Measurements from ENCODE around the gene JUND.

Gene JUND

GRCh38 chr19:18274781-18275356, 6.6 kb downstream of the JUND start:
- peak overlapping the region; percentile 30 for H3K9ac ChIP-seq (ENCODE audit: low read length)
- H3K4me3 ChIP-seq (ENCODE audit: low read depth, low read length), result no peak overlapping the region
- no peaks in the 10 kb centered on the region for H3K9me3 ChIP-seq (ENCODE audit: control insufficient read depth, insufficient read depth, low read depth, low read length)
- H3K27ac ChIP-seq (ENCODE audit: low read depth, low read length), result peak overlapping the region; percentile 12; the same call in 1 of the 2 replicates
- peaks cover 25% of the 10 kb centered on the region; the same call in 1 of the 2 replicates for H3K4me1 ChIP-seq (ENCODE audit: control insufficient read depth, insufficient read depth, low read length)
- H3K27me3 ChIP-seq (ENCODE audit: control insufficient read depth, insufficient read depth, low read length), result no peaks in the 10 kb centered on the region
- peaks cover 13% of the 10 kb centered on the region for H3K36me3 ChIP-seq (ENCODE audit: control insufficient read depth, insufficient read depth, low read length)

DNA sequence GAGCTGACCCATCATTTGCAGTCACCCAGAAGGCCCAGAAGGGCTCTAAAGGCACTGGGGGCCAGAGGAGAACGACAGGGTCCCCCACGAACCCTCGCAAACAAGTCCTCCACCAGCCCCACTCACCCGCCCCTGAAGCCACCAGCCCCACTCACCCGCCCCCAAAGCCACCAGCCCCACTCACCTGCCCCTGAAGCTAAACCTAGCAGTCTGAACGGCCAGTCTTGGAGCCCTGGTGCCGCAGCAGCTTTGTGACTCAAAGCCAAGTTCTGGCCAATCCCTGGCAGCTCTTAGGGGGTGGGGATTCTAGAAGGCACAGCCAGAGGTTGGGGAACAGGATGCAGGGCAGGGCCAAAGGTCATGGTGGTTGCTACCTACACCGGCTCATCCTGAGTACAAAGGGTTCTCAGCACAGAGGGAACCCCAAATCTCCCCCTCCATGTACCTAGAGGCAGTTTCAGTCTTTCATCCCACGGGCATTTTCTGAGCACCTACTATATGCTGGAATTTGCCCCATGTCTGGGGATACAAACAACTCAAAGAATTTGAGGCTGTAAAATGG, 7.1 kb downstream of the JUND start, which contains the start of gene IQCN:
Gene IQCN (minus strand): TSS at position 234 of the 562 bp plus-strand sequence. CDS start 4,974 bp downstream, outside the sequence.
- Histone ChIP-seq H3K9ac (ENCODE audit: low read length) (peak within 1 kb of the TSS; percentile 30), H3K4me1 (ENCODE audit: control insufficient read depth, insufficient read depth, low read length) (peaks cover 25% of the 10 kb centered on the region; the same call in 1 of the 2 replicates), H3K27ac (ENCODE audit: low read depth, low read length) (peak within 1 kb of the TSS; percentile 12; the same call in 1 of the 2 replicates), H3K4me3 (ENCODE audit: low read depth, low read length) (no peak within 1 kb of the TSS), H3K36me3 (ENCODE audit: control insufficient read depth, insufficient read depth, low read length) (peaks cover 13% of the 10 kb centered on the region), H3K27me3 (ENCODE audit: control insufficient read depth, insufficient read depth, low read length) (no peaks in the 10 kb centered on the region), H3K9me3 (ENCODE audit: control insufficient read depth, insufficient read depth, low read depth, low read length) (no peaks in the 10 kb centered on the region)

- Histone ChIP-seq H3K27me3 (ENCODE audit: control insufficient read depth, insufficient read depth, low read length) (no peaks in the 10 kb centered on the region), H3K27ac (ENCODE audit: low read depth, low read length) (no peak overlapping the region), H3K4me3 (ENCODE audit: low read depth, low read length) (no peak overlapping the region), H3K4me1 (ENCODE audit: control insufficient read depth, insufficient read depth, low read length) (peaks cover 20% of the 10 kb centered on the region; the same call in 1 of the 2 replicates), H3K9ac (ENCODE audit: low read length) (no peak overlapping the region), H3K9me3 (ENCODE audit: control insufficient read depth, insufficient read depth, low read depth, low read length) (no peaks in the 10 kb centered on the region), H3K36me3 (ENCODE audit: control insufficient read depth, insufficient read depth, low read length) (peaks cover 7% of the 10 kb centered on the region)
Observed at GRCh38 chr19:18273561-18274218, 7.7 kb downstream of the JUND start.

DNA sequence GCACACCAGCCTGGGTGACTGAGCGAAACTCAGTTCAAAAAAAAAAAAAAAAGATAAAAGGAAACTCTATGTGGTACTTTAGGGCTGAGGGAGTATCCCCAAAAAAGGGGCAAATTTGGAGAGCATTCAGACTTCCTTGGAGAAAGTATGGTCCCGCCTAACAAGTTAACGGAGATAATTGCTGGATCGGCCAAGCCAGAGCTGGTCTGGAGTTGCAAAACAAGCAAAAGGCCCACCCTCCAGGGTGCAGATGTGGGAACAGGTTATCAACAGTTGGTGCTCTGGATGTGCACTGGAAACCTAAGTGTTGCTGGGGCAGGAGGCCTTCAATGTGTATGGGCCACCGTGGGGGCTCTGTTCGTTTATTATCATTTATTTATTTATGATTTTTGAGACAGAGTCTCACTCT, 10.0 kb downstream of the JUND start:
- H3K9me3 ChIP-seq (ENCODE audit: control insufficient read depth, insufficient read depth, low read depth, low read length), result no peaks in the 10 kb centered on the region
- H3K9ac ChIP-seq (ENCODE audit: low read length), result no peak overlapping the region
- peaks cover 14% of the 10 kb centered on the region; the same call in 1 of the 2 replicates for H3K4me1 ChIP-seq (ENCODE audit: control insufficient read depth, insufficient read depth, low read length)

GRCh38 chr19:18270326-18270725, 11.1 kb downstream of the JUND start:
- no peak overlapping the region for H3K4me3 ChIP-seq (ENCODE audit: low read depth, low read length)
- peaks cover 10% of the 10 kb centered on the region; the same call in 1 of the 2 replicates for H3K4me1 ChIP-seq (ENCODE audit: control insufficient read depth, insufficient read depth, low read length)
- no peak overlapping the region for H3K27ac ChIP-seq (ENCODE audit: low read depth, low read length)
- no peak overlapping the region for H3K9ac ChIP-seq (ENCODE audit: low read length)
- H3K9me3 ChIP-seq (ENCODE audit: control insufficient read depth, insufficient read depth, low read depth, low read length), result no peaks in the 10 kb centered on the region
- no peaks in the 10 kb centered on the region for H3K27me3 ChIP-seq (ENCODE audit: control insufficient read depth, insufficient read depth, low read length)
- H3K36me3 ChIP-seq (ENCODE audit: control insufficient read depth, insufficient read depth, low read length), result peaks cover 12% of the 10 kb centered on the region

More for the DNA sequence above, 10.0 kb downstream of the JUND start:
- no peaks in the 10 kb centered on the region for H3K27me3 ChIP-seq (ENCODE audit: control insufficient read depth, insufficient read depth, low read length)
- H3K27ac ChIP-seq (ENCODE audit: low read depth, low read length), result no peak overlapping the region
- H3K4me3 ChIP-seq (ENCODE audit: low read depth, low read length), result no peak overlapping the region
- peaks cover 9% of the 10 kb centered on the region; the same call in 1 of the 2 replicates for H3K36me3 ChIP-seq (ENCODE audit: control insufficient read depth, insufficient read depth, low read length)

DNA sequence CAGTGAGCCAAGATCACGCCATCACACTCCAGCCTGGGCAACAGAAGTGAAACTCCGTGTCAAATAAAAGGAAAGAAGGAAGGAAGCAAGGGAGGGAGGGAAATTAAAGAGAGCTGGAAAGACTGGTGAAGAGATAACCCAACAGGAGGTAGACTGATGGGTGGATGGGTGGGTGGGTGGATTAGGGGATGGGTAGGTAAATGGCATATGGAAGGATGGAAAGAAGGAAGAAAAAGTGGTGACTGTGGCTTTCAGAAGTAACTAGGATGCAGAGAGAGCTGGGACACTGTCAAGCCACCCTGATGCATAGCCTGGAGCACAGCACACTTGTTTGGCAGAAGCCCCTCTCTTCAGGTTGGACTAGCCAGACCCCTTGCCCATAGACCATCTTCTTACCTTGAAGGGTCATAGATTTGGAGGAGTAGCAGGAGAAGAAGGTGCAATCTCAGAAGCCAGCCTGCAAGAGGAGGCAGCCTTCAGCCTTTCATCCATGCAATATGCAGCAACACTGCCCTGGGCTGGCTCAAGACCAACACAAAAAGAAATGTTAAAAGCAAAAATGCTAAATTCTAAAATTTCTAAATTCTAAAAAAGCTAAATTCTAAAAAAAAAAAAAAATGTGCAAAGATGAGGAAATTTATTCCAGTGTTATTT, 12.2 kb downstream of the JUND start:
- Histone ChIP-seq H3K9me3 (ENCODE audit: control insufficient read depth, insufficient read depth, low read depth, low read length) (no peaks in the 10 kb centered on the region), H3K4me3 (ENCODE audit: low read depth, low read length) (no peak overlapping the region), H3K27ac (ENCODE audit: low read depth, low read length) (no peak overlapping the region), H3K36me3 (ENCODE audit: control insufficient read depth, insufficient read depth, low read length) (peaks cover 12% of the 10 kb centered on the region), H3K9ac (ENCODE audit: low read length) (no peak overlapping the region), H3K27me3 (ENCODE audit: control insufficient read depth, insufficient read depth, low read length) (no peaks in the 10 kb centered on the region), H3K4me1 (ENCODE audit: control insufficient read depth, insufficient read depth, low read length) (no peaks in the 10 kb centered on the region)

DNA sequence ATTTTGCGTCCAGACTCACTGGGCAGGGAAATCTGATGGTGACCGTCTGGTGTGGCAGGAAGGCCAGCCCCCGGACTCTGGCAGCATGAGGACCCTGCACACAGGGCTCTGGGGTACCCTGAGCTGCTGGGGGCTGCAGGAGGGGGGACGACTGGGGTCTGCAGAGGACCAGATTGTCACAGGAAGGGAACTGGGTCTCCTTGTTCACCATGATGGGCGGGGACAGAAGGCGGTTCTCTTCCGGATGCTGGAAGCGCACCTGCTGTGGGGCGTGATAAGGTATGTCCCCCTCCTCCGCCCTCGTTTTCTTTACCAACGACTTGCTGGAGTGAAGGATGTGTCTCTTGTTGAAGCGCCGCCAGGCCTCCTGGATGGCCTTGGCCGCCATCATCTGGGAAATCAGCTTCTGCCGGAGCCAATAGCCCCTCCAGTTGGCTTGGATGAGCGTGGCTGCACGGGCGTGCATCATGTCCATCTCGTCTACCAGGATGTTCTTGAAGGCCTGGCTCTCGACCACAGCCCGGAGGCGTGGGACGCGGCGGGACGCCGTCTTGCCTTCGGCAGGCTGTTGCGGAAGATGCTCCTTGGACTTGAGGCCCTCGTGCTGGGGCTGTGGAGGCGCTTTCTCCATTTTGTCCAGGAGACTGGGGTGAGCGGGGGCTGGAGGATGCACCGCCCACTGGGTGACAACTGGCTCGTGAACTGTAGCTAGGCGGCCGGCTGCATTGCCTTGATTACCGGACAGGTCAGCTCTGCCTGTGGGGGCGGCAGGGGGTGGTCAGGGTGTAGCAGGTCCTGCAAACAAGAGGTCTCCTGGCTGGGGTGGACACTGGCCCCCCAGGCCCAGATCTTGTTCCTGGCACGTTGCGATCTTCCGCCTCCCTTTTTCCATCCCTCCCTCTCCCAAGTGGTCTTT, 14.4 kb downstream of the JUND start:
- H3K27ac ChIP-seq (ENCODE audit: low read depth, low read length), result no peak overlapping the region
- H3K9me3 ChIP-seq (ENCODE audit: control insufficient read depth, insufficient read depth, low read depth, low read length), result no peaks in the 10 kb centered on the region
- H3K27me3 ChIP-seq (ENCODE audit: control insufficient read depth, insufficient read depth, low read length), result no peaks in the 10 kb centered on the region
- peaks cover 12% of the 10 kb centered on the region for H3K36me3 ChIP-seq (ENCODE audit: control insufficient read depth, insufficient read depth, low read length)
- no peaks in the 10 kb centered on the region for H3K4me1 ChIP-seq (ENCODE audit: control insufficient read depth, insufficient read depth, low read length)
- H3K4me3 ChIP-seq (ENCODE audit: low read depth, low read length), result no peak overlapping the region
- H3K9ac ChIP-seq (ENCODE audit: low read length), result no peak overlapping the region

GRCh38 chr19:18265582-18265981, 15.8 kb downstream of the JUND start:
- Histone ChIP-seq H3K9me3 (ENCODE audit: control insufficient read depth, insufficient read depth, low read depth, low read length) (no peaks in the 10 kb centered on the region), H3K4me1 (ENCODE audit: control insufficient read depth, insufficient read depth, low read length) (no peaks in the 10 kb centered on the region), H3K36me3 (ENCODE audit: control insufficient read depth, insufficient read depth, low read length) (peaks cover 12% of the 10 kb centered on the region), H3K4me3 (ENCODE audit: low read depth, low read length) (no peak overlapping the region), H3K27ac (ENCODE audit: low read depth, low read length) (no peak overlapping the region), H3K27me3 (ENCODE audit: control insufficient read depth, insufficient read depth, low read length) (no peaks in the 10 kb centered on the region), H3K9ac (ENCODE audit: low read length) (no peak overlapping the region)

DNA sequence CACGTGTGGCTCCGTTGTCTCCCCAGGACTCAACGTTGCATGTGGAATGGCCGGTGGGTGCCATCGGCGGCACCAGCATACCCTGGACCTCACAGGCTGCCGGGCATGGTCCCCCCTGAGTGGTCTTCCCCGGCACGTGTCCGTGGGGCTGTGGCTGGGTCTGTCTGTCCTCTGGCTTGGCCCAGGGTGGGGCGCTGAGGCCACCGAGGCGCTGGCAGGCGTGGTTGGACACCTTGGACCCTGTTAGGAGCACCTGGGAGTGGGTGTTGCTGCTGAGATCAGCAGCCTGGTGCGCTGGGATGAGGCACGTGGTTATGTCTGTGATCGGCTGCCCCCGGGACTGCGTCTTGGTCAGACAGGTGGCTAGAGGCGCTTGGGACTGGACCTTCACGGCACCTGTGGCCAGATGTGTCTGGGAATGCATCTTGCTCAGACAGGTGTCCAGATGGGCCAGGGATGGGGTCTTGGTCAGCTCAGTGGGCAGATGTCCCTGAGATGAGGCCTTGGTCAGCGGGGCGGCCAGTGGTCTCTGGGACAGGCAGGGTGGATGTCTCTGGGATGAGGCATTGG, 16.4 kb downstream of the JUND start:
- Histone ChIP-seq H3K27ac (ENCODE audit: low read depth, low read length) (no peak overlapping the region), H3K4me1 (ENCODE audit: control insufficient read depth, insufficient read depth, low read length) (no peaks in the 10 kb centered on the region), H3K9me3 (ENCODE audit: control insufficient read depth, insufficient read depth, low read depth, low read length) (no peaks in the 10 kb centered on the region), H3K9ac (ENCODE audit: low read length) (no peak overlapping the region), H3K4me3 (ENCODE audit: low read depth, low read length) (no peak overlapping the region), H3K27me3 (ENCODE audit: control insufficient read depth, insufficient read depth, low read length) (no peaks in the 10 kb centered on the region), H3K36me3 (ENCODE audit: control insufficient read depth, insufficient read depth, low read length) (peaks cover 12% of the 10 kb centered on the region)

Data from HUES6 (cell line).